Lower leg skin (tissue), 3 donors: ENCODE results near the gene TMEM272.

Experiments used
- CTCF ChIP-seq, 3 donors: fragments of 450-650 bp; IDR thresholded peaks; one replicate each; pipeline ENCODE4 v1.5.1; 2016; ENCODE audit warnings: antibody characterized with exemption in 3 of 3, mild to moderate bottlenecking in 3 of 3, moderate library complexity in 2 of 3
- POLR2A ChIP-seq, 2 donors: fragments of 450-650 bp; IDR thresholded peaks; one replicate each; pipeline ENCODE4 v1.6.1; 2016 to 2017; ENCODE audit warnings: antibody characterized with exemption in 2 of 2, mild to moderate bottlenecking in 1 of 2, moderate library complexity in 1 of 2

- no peak for TF ChIP-seq CTCF (IDR thresholded peaks at IDR 0.05)
- TF ChIP-seq POLR2A (IDR thresholded peaks at IDR 0.05) = no peak
These were observed 22.1 kb upstream of the TMEM272 start for GRCh38 chr13:51867062-51867461.
